ENCODE data around the gene CCDC71. TPM values are rescaled to one million over a fixed set of nuclear protein-coding genes. Genes with fewer than 3 reads are reported as not detected.

CCDC71 gene
- total and polyA plus RNA-seq, 2 donors (not counting 3 experiments of a cell fraction or from before 2014, with no cell fraction given), result 23.5 to 41.6 TPM

GRCh38 chr3:49158792-49159191, 7.3 kb downstream of the CCDC71 start:
- intact Hi-C loops (cut with micrococcal nuclease), result loop anchor here (2.0 kb wide), 1 partner anchor 170 kb away; no protein-coding TSS in a partner anchor

GRCh38 chr3:49158103-49158709, 7.9 kb downstream of the CCDC71 start:
- H3K4me3 ChIP-seq (replicated peaks in 1 of 3; ENCODE audit: insufficient read depth in 1 of 3, low read depth in 1 of 3, low read length in 3 of 3), result no peak overlapping the region
- no peaks in the 10 kb centered on the region for H3K9me1 ChIP-seq (replicated peaks; ENCODE audit: control insufficient read depth, extremely low read depth, insufficient read depth, low read length)
- DNase-seq (ENCODE audit: low read depth, low spot score), result no peak
- H2AFZ ChIP-seq (ENCODE audit: low read depth, low read length), result no peak overlapping the region
- intact Hi-C loops (cut with micrococcal nuclease), result loop anchor here (2.0 kb wide), 1 partner anchor 169 kb away; no protein-coding TSS in a partner anchor
- dilution Hi-C loops (cut with MboI; ENCODE audit: extremely low pct_ligation_motif_present, low sequenced_read_pairs), result no loop called here
- ChIA-PET CTCF (interaction anchor here (1.3 to 1.8 kb wide), 3 partner anchors 13 to 291 kb away, joined by 4 to 7 read pairs (median 4); partner anchors contain the start of genes KLHDC8B and LAMB2), POLR2A (no interaction called here)
- H3K27ac ChIP-seq (ENCODE audit: insufficient read depth, low read depth, low read length), result no peak overlapping the region
- TF ChIP-seq CTCF (IDR thresholded peaks at IDR 0.05; ENCODE audit: extremely low read depth in 1 of 2, insufficient read depth in 1 of 2, low read depth in 1 of 2, low read length in 2 of 2) (peak; percentile 12 to 19), FOS (IDR thresholded peaks at IDR 0.05; ENCODE audit: borderline replicate concordance, insufficient read depth, low read length) (no peak)
- no peaks in the 10 kb centered on the region for H3K9me3 ChIP-seq (replicated peaks; ENCODE audit: control insufficient read depth, insufficient read depth, low read length)
- BruUV-seq (replicated peaks), result no TSS peak
- H3K27me3 ChIP-seq (ENCODE audit: control insufficient read depth in 2 of 2, insufficient read depth in 2 of 2, low read length in 2 of 2), result no peaks in the 10 kb centered on the region
- peak; percentile 48 for FAIRE-seq
- H4K20me1 ChIP-seq (replicated peaks; ENCODE audit: control insufficient read depth, extremely low read depth, insufficient read depth, low read length), result no peaks in the 10 kb centered on the region
- no peak overlapping the region for H3K4me2 ChIP-seq (ENCODE audit: insufficient read depth, low read length)
- no peak overlapping the region for H3K9ac ChIP-seq (replicated peaks; ENCODE audit: extremely low read depth, insufficient read depth, low read length)
- H3K79me2 ChIP-seq (ENCODE audit: control insufficient read depth, insufficient read depth, low read length), result no peaks in the 10 kb centered on the region
- no peaks in the 10 kb centered on the region for H3K4me1 ChIP-seq (ENCODE audit: control insufficient read depth, extremely low read depth, insufficient read depth, low read length)
- peaks cover 0 to 9% of the 10 kb centered on the region in 2 experiments for H3K36me3 ChIP-seq (ENCODE audit: control insufficient read depth in 2 of 2, extremely low read depth in 1 of 2, insufficient read depth in 2 of 2, low read length in 2 of 2)

More at GRCh38 chr3:49158792-49159191, 7.3 kb downstream of the CCDC71 start:
- ChIA-PET POLR2A (no interaction called here), CTCF (interaction anchor here (1.5 to 1.8 kb wide), 2 partner anchors 12 to 26 kb away, joined by 4 to 7 read pairs; partner anchors contain the start of genes KLHDC8B and LAMB2)
- no peak overlapping the region for H3K27ac ChIP-seq (ENCODE audit: insufficient read depth, low read depth, low read length)
- FAIRE-seq (no peak), DNase-seq (ENCODE audit: low read depth, low spot score) (no peak)
- no peak overlapping the region for H2AFZ ChIP-seq (ENCODE audit: low read depth, low read length)
- no peaks in the 10 kb centered on the region for H3K4me1 ChIP-seq (ENCODE audit: control insufficient read depth, extremely low read depth, insufficient read depth, low read length)
- H3K9ac ChIP-seq (replicated peaks; ENCODE audit: extremely low read depth, insufficient read depth, low read length), result no peak overlapping the region
- BruUV-seq (replicated peaks), result no TSS peak
- H3K4me3 ChIP-seq (replicated peaks in 1 of 3; ENCODE audit: insufficient read depth in 1 of 3, low read depth in 1 of 3, low read length in 3 of 3), result no peak overlapping the region
- no peaks in the 10 kb centered on the region for H3K27me3 ChIP-seq (ENCODE audit: control insufficient read depth in 2 of 2, insufficient read depth in 2 of 2, low read length in 2 of 2)
- H4K20me1 ChIP-seq (replicated peaks; ENCODE audit: control insufficient read depth, extremely low read depth, insufficient read depth, low read length), result no peaks in the 10 kb centered on the region
- H3K9me3 ChIP-seq (replicated peaks; ENCODE audit: control insufficient read depth, insufficient read depth, low read length), result no peaks in the 10 kb centered on the region
- dilution Hi-C loops (cut with MboI; ENCODE audit: extremely low pct_ligation_motif_present, low sequenced_read_pairs), result no loop called here
- H3K9me1 ChIP-seq (replicated peaks; ENCODE audit: control insufficient read depth, extremely low read depth, insufficient read depth, low read length), result no peaks in the 10 kb centered on the region
- H3K4me2 ChIP-seq (ENCODE audit: insufficient read depth, low read length), result no peak overlapping the region
- H3K79me2 ChIP-seq (ENCODE audit: control insufficient read depth, insufficient read depth, low read length), result no peaks in the 10 kb centered on the region
- no peak for TF ChIP-seq JUN (IDR thresholded peaks at IDR 0.05; ENCODE audit: borderline replicate concordance, insufficient read depth, insufficient read length, low read depth)
- no peak for TF ChIP-seq POLR2A (IDR thresholded peaks at IDR 0.05; ENCODE audit: low read depth, low read length)
- no peak for TF ChIP-seq GATA2 (IDR thresholded peaks at IDR 0.05; ENCODE audit: insufficient read depth, insufficient read length, low read depth, low read length)
- TF ChIP-seq EZH2 (IDR thresholded peaks at IDR 0.05; ENCODE audit: borderline replicate concordance, low read depth, low read length, severe bottlenecking), result no peak
- TF ChIP-seq MAX (IDR thresholded peaks at IDR 0.05; ENCODE audit: insufficient read depth, insufficient read length), result no peak
- TF ChIP-seq POLR2AphosphoS5 (IDR thresholded peaks at IDR 0.05; ENCODE audit: insufficient read depth, low read depth, low read length), result no peak
- peaks cover 2 to 14% of the 10 kb centered on the region in 2 experiments for H3K36me3 ChIP-seq (ENCODE audit: control insufficient read depth in 2 of 2, extremely low read depth in 1 of 2, insufficient read depth in 2 of 2, low read length in 2 of 2)
